Mesenchymal stem cell (in vitro differentiated cells and primary cell): ENCODE data around the gene CAMTA1.

Source experiments
- DNase-seq: peaks from one replicate; pipeline ENCODE4 v3.0.0-alpha.2; 2013
- H2AFZ ChIP-seq: one replicate; pipeline ENCODE4 v1.6.1; 2013; ENCODE audit warnings: low read depth, mild to moderate bottlenecking, control low read depth, inconsistent platforms, low read length, moderate library complexity
- H2AK5ac ChIP-seq: 2 replicates; pipeline ENCODE4 v1.6.1; 2013; ENCODE audit warnings: low read length, moderate library complexity, mild to moderate bottlenecking, inconsistent platforms; ENCODE audit not compliant: severe bottlenecking
- H2BK120ac ChIP-seq: one replicate; pipeline ENCODE4 v1.6.1; 2013; ENCODE audit warnings: low read depth, mild to moderate bottlenecking, inconsistent platforms, low read length, moderate library complexity
- H2BK12ac ChIP-seq, 2 experiments: one replicate each; pipeline ENCODE4 v1.6.1; 2013; ENCODE audit warnings: inconsistent platforms in 2 of 2, low read length in 2 of 2, mild to moderate bottlenecking in 2 of 2, moderate library complexity in 2 of 2, control low read depth in 1 of 2
- H2BK15ac ChIP-seq: one replicate; pipeline ENCODE4 v1.6.1; 2013; ENCODE audit warnings: mild to moderate bottlenecking, low read depth, inconsistent platforms; ENCODE audit not compliant: poor library complexity, severe bottlenecking
- H2BK5ac ChIP-seq: 2 replicates; pipeline ENCODE4 v1.6.1; 2013; ENCODE audit warnings: low read depth, mild to moderate bottlenecking, low read length, control low read depth, inconsistent platforms; ENCODE audit not compliant: poor library complexity, severe bottlenecking
- H3K14ac ChIP-seq, 2 experiments: one replicate each; pipeline ENCODE4 v1.6.1; 2013; ENCODE audit warnings: inconsistent platforms in 2 of 2, low read length in 2 of 2, control low read depth in 1 of 2, mild to moderate bottlenecking in 1 of 2, moderate library complexity in 1 of 2
- H3K18ac ChIP-seq, 2 experiments: one replicate each; pipeline ENCODE4 v1.6.1; 2013; ENCODE audit warnings: inconsistent platforms in 2 of 2, low read length in 2 of 2, control low read depth in 1 of 2, low read depth in 1 of 2, mild to moderate bottlenecking in 1 of 2
- H3K23ac ChIP-seq, 2 experiments: one replicate each; pipeline ENCODE4 v1.6.1; 2013; ENCODE audit warnings: inconsistent platforms in 2 of 2, low read length in 2 of 2, mild to moderate bottlenecking in 2 of 2, moderate library complexity in 2 of 2, control low read depth in 1 of 2
- H3K27ac ChIP-seq: 2 replicates; pipeline ENCODE4 v1.5.1; 2013; ENCODE audit warnings: mild to moderate bottlenecking, moderate library complexity, low read length, control low read depth, inconsistent platforms; ENCODE audit not compliant: poor library complexity, severe bottlenecking
- H3K27me3 ChIP-seq, 2 experiments: 2 replicates each; pipeline versions ENCODE4 v1.6.1 to v1.7.0; 2013; ENCODE audit warnings: low read length in 2 of 2, mild to moderate bottlenecking in 2 of 2, moderate library complexity in 2 of 2, control low read depth in 1 of 2, inconsistent platforms in 1 of 2; ENCODE audit not compliant: control insufficient read depth in 1 of 2, insufficient read depth in 1 of 2
- H3K36me3 ChIP-seq, 2 experiments: 2 replicates each; pipeline versions ENCODE4 v1.6.1 to v1.7.0; 2013; ENCODE audit warnings: low read length in 2 of 2, control low read depth in 1 of 2, inconsistent platforms in 1 of 2, low read depth in 1 of 2, mild to moderate bottlenecking in 1 of 2; ENCODE audit not compliant: insufficient read depth in 2 of 2, control insufficient read depth in 1 of 2
- H3K4ac ChIP-seq, 2 experiments: one replicate each; pipeline ENCODE4 v1.6.1; 2013; ENCODE audit warnings: inconsistent platforms in 2 of 2, low read length in 2 of 2, mild to moderate bottlenecking in 2 of 2, moderate library complexity in 2 of 2, control low read depth in 1 of 2, low read depth in 1 of 2
- H3K4me1 ChIP-seq: 2 replicates; pipeline ENCODE4 v1.6.1; 2013; ENCODE audit warnings: low read depth, low read length, control low read depth; ENCODE audit not compliant: control insufficient read depth, insufficient read depth
- H3K4me2 ChIP-seq: 2 replicates; pipeline ENCODE4 v1.6.1; 2013; ENCODE audit warnings: low read length, mild to moderate bottlenecking, inconsistent platforms; ENCODE audit not compliant: poor library complexity, severe bottlenecking
- H3K4me3 ChIP-seq, 2 experiments: 2 replicates each; pipeline versions ENCODE4 v1.5.1 to v1.7.0; 2013; ENCODE audit warnings: low read length in 2 of 2, mild to moderate bottlenecking in 2 of 2, control low read depth in 1 of 2, low read depth in 1 of 2; ENCODE audit not compliant: insufficient read depth in 1 of 2
- H3K79me1 ChIP-seq: replicated peaks from 2 replicates; pipeline ENCODE4 v1.6.1; 2013; ENCODE audit warnings: mild to moderate bottlenecking, control low read depth, low read length, inconsistent platforms; ENCODE audit not compliant: poor library complexity, severe bottlenecking
- H3K9ac ChIP-seq: 2 replicates; pipeline ENCODE4 v1.7.0; 2013; ENCODE audit warnings: mild to moderate bottlenecking, low read length, moderate library complexity
- H3K9me3 ChIP-seq: 2 replicates; pipeline ENCODE4 v1.7.0; 2013; ENCODE audit warnings: mild to moderate bottlenecking, low read length; ENCODE audit not compliant: control insufficient read depth
- H4K8ac ChIP-seq: one replicate; pipeline ENCODE4 v1.6.1; 2013; ENCODE audit warnings: inconsistent platforms, mild to moderate bottlenecking, low read length, moderate library complexity
- H4K91ac ChIP-seq: one replicate; pipeline ENCODE4 v1.6.1; 2013; ENCODE audit warnings: mild to moderate bottlenecking, low read length, inconsistent platforms
- WGBS: methylation state at CpG from one replicate; pipeline ENCODE4 v1.1.7; 2013; ENCODE audit warnings: mixed read lengths; 5-methylcytosine and 5-hydroxymethylcytosine counted together

Gene CAMTA1

DNA sequence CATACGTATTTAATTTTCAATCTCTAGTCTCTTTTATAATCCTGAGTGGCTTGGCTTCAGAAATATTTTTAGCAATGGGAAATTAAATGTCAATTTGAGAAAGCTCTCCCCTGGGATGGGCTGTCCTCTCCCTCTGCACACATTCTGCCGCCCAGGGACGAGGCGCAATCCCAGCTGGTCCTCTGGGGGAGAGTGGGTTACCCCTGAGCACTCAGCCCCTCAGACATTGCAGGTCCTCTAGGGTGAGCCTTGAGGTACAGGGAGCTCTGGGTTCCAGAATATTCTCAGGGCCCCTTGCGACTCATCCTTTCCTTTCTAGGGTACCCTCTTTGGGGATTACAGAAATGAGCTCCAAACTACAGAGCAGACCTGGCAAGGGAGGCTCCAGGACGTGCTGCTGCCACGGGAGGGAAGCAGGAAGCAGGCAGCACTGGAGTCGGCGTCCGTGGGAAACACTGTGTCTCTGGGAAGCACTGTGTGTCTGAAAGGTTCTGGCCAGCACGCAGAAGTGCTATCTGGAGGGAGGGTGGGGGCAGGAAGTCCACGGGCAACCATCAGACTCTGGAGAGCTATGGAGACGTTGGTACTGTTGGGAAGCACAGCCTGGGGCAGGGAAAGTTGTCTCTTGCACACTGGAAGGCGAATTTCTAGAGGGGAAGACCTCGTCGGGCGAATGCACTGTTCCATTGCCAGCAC lies 642.5 kb downstream of the CAMTA1 start:
- Histone ChIP-seq H2BK5ac (no peak overlapping the region), H2BK120ac (no peak overlapping the region), H3K4me2 (no peak overlapping the region), H3K4ac (no peak overlapping the region), H2AK5ac (no peak overlapping the region), H3K9me3 (no peaks in the 10 kb centered on the region), H4K8ac (no peak overlapping the region), H2BK15ac (no peak overlapping the region), H3K23ac (no peak overlapping the region), H3K4me3 (no peak overlapping the region), H2AFZ (no peak overlapping the region), H3K9ac (no peak overlapping the region), H2BK12ac (no peak overlapping the region), H4K91ac (no peak overlapping the region), H3K4me1 (peaks cover 10% of the 10 kb centered on the region), H3K36me3 (no peaks in the 10 kb centered on the region), H3K14ac (no peak overlapping the region), H3K18ac (peak overlapping the region in 1 of 2 experiments; percentile 11), H3K27me3 (peaks cover 0 to 27% of the 10 kb centered on the region in 2 experiments), H3K79me1 (no peaks in the 10 kb centered on the region), H3K27ac (no peak overlapping the region)
- DNase-seq: peak; percentile 3
- 71% methylated on average over 16 of the region's 17 CpGs for WGBS

DNA sequence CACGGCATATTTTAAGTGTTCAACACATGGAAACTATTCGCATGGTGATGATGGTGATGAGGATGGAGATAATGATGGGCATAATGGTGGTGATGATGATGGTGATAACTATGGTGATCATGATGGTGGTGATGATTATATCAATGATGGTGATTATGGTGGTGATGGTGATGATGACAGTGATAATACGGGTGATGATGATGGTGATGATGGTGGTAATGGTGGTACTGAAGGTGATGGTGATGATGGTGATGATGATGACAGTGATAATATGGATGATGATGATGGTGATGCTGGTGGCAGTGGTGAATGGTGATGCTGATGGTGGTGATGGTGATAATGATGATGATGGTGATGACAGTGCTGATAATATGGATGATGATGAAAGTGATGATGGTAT lies 644.0 kb downstream of the CAMTA1 start:
- Histone ChIP-seq H3K4me1 (peaks cover 12% of the 10 kb centered on the region), H2BK12ac (no peak overlapping the region), H4K8ac (no peak overlapping the region), H2AK5ac (no peak overlapping the region), H3K4me2 (no peak overlapping the region), H3K23ac (no peak overlapping the region), H3K18ac (no peak overlapping the region), H3K9ac (no peak overlapping the region), H3K4ac (no peak overlapping the region), H3K36me3 (no peaks in the 10 kb centered on the region), H3K4me3 (no peak overlapping the region), H3K14ac (no peak overlapping the region), H3K9me3 (no peaks in the 10 kb centered on the region), H2AFZ (no peak overlapping the region), H2BK15ac (no peak overlapping the region), H2BK5ac (no peak overlapping the region), H4K91ac (no peak overlapping the region), H3K79me1 (no peaks in the 10 kb centered on the region), H3K27me3 (peaks cover 0 to 36% of the 10 kb centered on the region in 2 experiments), H2BK120ac (no peak overlapping the region), H3K27ac (no peak overlapping the region)
- 96% methylated on average over 3 of the region's 3 CpGs for WGBS
- no peak for DNase-seq

DNA sequence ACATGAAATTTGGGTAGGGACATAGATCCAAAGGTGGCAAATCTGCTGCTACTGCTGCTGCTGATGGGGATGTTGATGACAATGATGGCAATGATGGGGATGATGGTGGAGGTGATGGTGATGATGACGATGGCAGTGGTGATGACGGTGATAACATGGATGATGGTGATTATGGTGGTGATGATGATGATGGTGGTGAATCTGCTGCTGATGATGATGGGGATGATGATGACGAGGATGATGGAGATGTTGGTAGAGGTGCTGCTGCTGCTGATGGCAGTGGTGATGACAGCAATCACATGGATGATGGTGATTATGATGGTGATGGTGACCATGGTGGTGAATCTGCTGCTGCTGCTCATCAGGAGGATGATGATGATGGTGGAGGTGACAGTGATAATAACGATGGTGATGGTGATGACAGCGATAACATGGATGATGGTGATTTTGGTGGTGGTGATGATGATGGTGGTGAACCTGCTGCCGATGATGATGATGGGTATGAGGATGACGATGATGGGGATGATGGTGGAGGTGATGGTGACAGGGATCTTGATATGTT lies 644.9 kb downstream of the CAMTA1 start:
- H4K91ac ChIP-seq: no peak overlapping the region
- no peak overlapping the region for H2BK12ac ChIP-seq
- H3K27ac ChIP-seq: no peak overlapping the region
- no peak overlapping the region for H2BK15ac ChIP-seq
- H3K4me1 ChIP-seq: peaks cover 9% of the 10 kb centered on the region
- no peak overlapping the region for H3K14ac ChIP-seq
- H3K4ac ChIP-seq: no peak overlapping the region
- H2AK5ac ChIP-seq: no peak overlapping the region
- WGBS: 92% methylated on average over 6 of the region's 7 CpGs
- no peak overlapping the region for H4K8ac ChIP-seq
- no peak overlapping the region for H3K18ac ChIP-seq
- no peak overlapping the region for H2BK120ac ChIP-seq
- no peak overlapping the region for H3K4me2 ChIP-seq
- DNase-seq: no peak
- no peaks in the 10 kb centered on the region for H3K9me3 ChIP-seq
- no peaks in the 10 kb centered on the region for H3K36me3 ChIP-seq
- no peak overlapping the region for H3K23ac ChIP-seq
- no peaks in the 10 kb centered on the region for H3K79me1 ChIP-seq
- no peak overlapping the region for H3K9ac ChIP-seq
- no peak overlapping the region for H2AFZ ChIP-seq
- peaks cover 0 to 36% of the 10 kb centered on the region in 2 experiments for H3K27me3 ChIP-seq
- no peak overlapping the region for H3K4me3 ChIP-seq
- H2BK5ac ChIP-seq: no peak overlapping the region

DNA sequence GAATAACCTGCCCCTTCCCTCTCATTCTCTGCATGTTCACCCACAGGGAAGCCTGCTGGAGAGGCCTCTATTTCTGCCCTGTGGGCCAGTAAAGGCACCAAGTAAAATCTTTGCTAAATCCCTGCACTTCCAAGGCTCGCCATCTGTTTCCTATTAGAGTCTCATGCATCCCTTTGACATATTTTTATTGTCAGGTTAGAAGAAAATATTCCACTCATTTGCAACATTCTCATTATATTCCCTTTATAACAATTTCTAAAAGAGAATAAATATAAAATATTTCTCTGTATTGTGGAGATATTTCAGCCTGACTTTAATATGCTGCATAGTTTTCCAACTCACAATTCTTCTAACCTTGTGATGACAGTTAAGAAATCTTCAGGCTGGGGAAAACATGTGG lies 645.4 kb downstream of the CAMTA1 start:
- Histone ChIP-seq H4K8ac (no peak overlapping the region), H3K4ac (no peak overlapping the region), H3K9me3 (no peaks in the 10 kb centered on the region), H2AFZ (no peak overlapping the region), H2BK12ac (no peak overlapping the region), H2BK15ac (no peak overlapping the region), H2AK5ac (no peak overlapping the region), H4K91ac (no peak overlapping the region), H2BK5ac (no peak overlapping the region), H3K18ac (no peak overlapping the region), H3K27ac (no peak overlapping the region), H3K4me2 (no peak overlapping the region), H3K4me3 (no peak overlapping the region), H3K4me1 (peaks cover 9% of the 10 kb centered on the region), H3K79me1 (no peaks in the 10 kb centered on the region), H3K14ac (no peak overlapping the region), H3K23ac (no peak overlapping the region), H2BK120ac (no peak overlapping the region), H3K27me3 (peaks cover 0 to 35% of the 10 kb centered on the region in 2 experiments), H3K36me3 (no peaks in the 10 kb centered on the region), H3K9ac (no peak overlapping the region)
- no CpG with 5 or more reads among the region's 1 CpG for WGBS
- DNase-seq: no peak
